Esophagus muscularis mucosa (tissue), 4 donors: ENCODE data around the gene CORO7.

Experiments
- EP300 ChIP-seq: sonication (generic); formaldehyde crosslinking; IDR thresholded peaks from one replicate; pipeline ENCODE4 v1.6.1; 2017; ENCODE audit warnings: antibody characterized with exemption
- POLR2AphosphoS5 ChIP-seq, 2 donors: sonication (generic); formaldehyde crosslinking; IDR thresholded peaks; one replicate each; pipeline ENCODE4 v1.6.1; 2017; ENCODE audit warnings: antibody characterized with exemption in 2 of 2
- TF ChIP-seq, protein P1 (sequence below), 3 experiments: fragments of 200-600 bp in 2 of 3; fragments of 450-650 bp in 1 of 3; sonication (generic) in 2 of 3; IDR thresholded peaks; one replicate each; pipeline ENCODE4 v1.5.1; 2017 to 2019; ENCODE audit warnings: antibody characterized with exemption in 3 of 3, mild to moderate bottlenecking in 2 of 3, moderate library complexity in 1 of 3

DNA sequence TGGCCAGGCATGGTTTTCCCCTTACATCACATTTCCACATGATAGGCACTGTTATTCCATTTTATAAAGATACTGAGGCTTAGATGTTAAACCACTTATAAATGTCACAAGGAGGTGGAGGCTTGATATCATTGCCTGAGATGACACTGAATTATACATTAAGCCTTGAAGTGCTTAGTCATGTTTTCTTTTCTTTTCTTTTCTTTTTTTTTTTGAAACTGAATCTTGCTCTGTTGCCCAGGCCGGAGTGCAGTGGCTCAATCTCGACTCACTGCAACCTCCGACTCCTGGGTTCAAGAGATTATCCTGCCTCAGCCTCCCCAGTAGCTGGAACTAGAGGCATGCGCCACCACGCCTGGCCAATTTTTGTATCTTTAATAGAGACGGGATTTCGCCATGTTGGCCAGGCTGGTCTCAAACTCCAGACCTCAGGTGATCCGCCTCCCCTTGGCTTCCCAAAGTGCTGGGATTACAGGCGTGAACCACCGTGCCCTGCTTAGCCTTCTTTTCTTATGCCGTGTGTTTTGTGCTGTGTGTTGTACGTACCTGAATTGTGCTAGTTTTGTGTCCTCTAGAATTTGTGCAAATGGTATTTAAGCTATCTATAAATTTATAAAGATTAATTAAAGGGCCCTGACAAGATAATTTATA is 10.5 kb upstream of the CORO7 start:
- TF ChIP-seq, protein P1, sequence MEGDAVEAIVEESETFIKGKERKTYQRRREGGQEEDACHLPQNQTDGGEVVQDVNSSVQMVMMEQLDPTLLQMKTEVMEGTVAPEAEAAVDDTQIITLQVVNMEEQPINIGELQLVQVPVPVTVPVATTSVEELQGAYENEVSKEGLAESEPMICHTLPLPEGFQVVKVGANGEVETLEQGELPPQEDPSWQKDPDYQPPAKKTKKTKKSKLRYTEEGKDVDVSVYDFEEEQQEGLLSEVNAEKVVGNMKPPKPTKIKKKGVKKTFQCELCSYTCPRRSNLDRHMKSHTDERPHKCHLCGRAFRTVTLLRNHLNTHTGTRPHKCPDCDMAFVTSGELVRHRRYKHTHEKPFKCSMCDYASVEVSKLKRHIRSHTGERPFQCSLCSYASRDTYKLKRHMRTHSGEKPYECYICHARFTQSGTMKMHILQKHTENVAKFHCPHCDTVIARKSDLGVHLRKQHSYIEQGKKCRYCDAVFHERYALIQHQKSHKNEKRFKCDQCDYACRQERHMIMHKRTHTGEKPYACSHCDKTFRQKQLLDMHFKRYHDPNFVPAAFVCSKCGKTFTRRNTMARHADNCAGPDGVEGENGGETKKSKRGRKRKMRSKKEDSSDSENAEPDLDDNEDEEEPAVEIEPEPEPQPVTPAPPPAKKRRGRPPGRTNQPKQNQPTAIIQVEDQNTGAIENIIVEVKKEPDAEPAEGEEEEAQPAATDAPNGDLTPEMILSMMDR (IDR thresholded peaks at IDR 0.05) = no peak
- TF ChIP-seq POLR2AphosphoS5 (IDR thresholded peaks at IDR 0.05) = no peak
- no peak for TF ChIP-seq EP300
